GM18868 (cell line): Measurements from ENCODE around the gene USP33.
A peak's percentile ranks its signal among the peaks of the same experiment; 100 is the strongest.
"Not testable (repeated sequence)": the region's sequence is repeated elsewhere in the genome, so short reads cannot be mapped to it uniquely, and the experiment has no call there.

Source experiments
- ATAC-seq: cut with Tn5 transposase; IDR thresholded peaks from one replicate; pipeline ENCODE4 v1.9.1; 2021; ENCODE audit warnings: mild to moderate bottlenecking, moderate library complexity; ENCODE audit not compliant: unreplicated experiment

USP33 gene

GRCh38 chr1:77673716-77674355 lies 85.8 kb downstream of the USP33 start:
- no peak for ATAC-seq

DNA sequence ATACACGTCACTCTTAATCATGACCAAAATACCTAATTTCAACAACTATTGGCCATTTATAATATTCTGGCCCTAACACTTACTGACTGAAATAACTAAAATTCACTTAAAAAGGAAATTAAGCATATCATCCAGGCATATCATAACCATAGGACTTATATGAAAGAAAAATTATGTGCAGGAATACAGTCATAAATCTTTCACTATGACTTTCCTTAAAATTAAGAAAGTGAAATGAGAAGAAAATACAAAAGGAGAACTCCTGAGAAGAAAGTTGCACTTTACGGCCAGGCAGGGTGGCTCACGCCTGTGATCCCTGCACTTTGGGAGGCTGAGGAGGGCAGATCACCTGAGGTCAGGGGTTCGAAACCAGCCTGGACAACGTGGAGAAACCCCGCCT lies 86.6 kb downstream of the USP33 start:
- no peak for ATAC-seq

GRCh38 chr1:77672374-77672773 lies 87.3 kb downstream of the USP33 start:
- ATAC-seq = peak; percentile 48

DNA sequence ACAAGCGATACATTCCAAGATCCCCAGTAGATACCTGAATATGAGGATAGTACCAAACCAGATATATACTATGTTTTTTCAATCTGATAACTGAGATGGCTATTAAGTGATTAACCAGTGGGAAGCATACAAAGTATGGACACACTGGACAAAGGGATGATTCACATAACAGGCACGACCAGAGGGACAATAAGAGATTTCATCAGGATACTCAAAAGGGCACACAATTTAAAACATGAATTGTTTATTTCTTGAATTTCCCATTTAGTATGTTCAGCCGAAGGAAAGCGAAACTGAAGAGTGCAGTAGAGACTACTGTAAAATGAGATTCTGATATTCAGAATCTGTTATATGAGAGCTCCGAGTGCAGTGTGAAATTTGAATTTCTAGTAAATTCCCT lies 87.8 kb downstream of the USP33 start:
- peak; percentile 4 for ATAC-seq

DNA sequence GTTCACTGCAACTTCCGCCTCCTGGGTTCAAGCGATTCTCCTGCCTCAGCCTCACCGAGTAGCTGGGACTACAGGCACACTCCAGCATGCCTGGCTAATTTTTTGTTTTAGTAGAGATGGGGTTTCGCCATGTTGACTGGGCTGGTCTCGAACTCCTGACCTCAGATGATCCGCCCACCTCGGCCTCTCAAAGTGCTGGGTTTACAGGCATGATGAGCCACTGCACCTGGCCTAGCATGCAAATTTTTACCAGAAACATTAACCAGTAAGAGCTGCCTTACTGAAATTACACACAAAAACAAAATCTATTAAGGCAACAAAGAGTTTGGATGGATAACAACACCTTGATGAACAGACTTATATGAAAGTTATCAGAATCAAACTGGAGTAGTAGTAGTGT lies 89.3 kb downstream of the USP33 start:
- ATAC-seq = no peak

DNA sequence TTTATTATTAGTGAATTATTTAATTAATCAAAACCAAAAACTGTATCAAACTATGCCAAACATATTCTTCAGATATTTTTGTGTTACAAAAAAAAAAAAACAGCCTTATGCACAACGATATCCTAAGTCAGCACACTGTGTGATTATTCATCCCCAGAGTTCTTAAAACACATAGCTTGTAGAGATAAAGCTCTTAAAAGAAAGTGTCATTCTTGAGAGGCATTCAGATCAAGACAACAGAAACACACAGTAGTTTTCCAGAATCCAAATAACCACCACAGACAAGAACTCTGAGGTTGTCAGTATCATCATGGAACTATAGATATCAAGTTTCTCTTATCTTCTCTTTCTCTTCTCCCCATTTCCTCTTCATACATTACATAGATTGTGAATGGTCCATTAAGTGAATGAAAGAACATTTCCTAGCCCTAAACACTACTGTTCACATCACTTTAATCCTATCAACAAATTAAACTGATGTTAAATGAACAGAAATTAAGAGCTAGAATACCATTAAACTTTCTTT lies 90.7 kb downstream of the USP33 start:
- ATAC-seq = no peak

- ATAC-seq = no peak
Observed at GRCh38 chr1:77664939-77665516, 94.6 kb downstream of the USP33 start.

- no peak for ATAC-seq
Observed at GRCh38 chr1:77661696-77662095, 98.0 kb downstream of the USP33 start.

DNA sequence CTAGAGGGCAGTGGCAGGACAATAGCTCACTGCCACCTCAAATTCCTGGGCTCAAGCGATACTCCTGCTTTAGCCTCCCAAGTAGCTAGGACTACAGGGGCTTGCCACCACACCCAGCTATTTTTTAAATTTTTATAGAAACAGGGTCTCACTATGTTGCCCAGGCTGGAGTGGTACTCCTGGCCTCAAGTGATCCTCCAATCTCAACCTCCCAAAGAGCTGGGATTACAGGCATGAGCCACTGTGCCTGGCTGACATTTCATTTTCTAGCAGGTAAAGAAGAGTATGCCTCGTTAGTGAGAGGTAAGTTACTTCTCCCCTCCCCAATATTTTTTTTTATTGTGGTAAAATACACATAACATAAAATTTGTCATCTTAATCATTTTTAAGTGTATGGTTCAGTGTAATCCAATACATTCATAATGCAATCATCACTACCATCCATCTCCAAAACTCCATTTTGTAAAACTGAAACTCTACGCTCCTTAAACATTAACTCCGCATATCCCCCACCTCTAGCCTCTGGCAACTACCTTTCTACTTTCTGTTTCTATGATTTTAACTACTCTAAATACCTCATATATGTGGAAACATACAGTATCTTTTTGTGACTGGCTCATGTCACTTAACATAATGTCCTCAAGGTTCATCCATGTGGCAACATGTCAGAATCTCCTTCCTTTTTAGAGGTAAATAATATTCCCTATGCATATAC lies 99.6 kb downstream of the USP33 start:
- ATAC-seq = no peak

DNA sequence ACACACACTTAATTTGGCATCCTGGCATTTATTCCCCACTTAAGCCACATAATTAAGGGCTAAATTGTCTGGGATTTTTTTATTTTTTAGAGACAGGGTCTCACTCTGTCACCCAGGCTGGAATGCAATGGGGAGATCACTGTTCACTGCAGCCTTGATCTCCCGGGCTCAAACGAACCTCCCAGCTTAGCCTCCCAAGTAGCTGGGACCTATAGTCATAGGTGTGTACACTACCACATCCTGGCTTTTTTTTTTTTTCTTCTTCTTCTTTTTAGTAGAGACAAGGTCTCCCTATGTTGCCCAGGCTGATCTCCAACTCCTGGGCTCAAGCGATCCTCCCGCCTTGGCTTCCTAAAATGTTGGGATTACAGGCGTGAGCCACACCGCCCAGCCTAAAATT lies 101.4 kb downstream of the USP33 start:
- no peak for ATAC-seq

GRCh38 chr1:77655431-77655974 lies 104.1 kb downstream of the USP33 start:
- ATAC-seq = peak; percentile 64

DNA sequence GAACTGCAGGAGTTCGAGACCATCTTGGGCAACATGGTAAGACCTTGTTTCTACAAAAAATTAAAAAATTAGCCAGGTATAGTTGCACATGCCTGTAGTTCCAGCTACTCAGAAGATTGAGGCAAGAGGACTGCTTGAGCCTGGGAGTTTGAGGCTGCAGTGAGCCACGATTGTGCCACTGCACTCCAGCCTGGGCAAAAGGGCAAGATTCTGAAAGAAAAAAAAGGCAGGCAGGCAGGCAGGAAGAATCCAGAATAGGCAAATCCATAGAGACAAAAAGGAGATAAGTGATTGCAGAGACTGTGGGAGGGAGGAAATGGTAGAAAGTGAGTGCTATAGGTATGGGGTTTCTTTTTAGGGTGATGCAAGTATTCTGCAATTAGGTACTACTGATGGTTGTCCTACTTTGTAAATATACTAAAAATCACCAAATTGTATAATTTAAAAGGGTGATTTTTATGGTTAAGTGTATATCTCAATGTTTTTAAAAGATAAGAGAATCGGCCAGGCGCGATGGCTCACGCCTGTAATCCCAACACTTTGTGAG lies 106.6 kb downstream of the USP33 start:
- ATAC-seq = no peak

GRCh38 chr1:77652268-77652667 lies 107.4 kb downstream of the USP33 start:
- ATAC-seq = no peak

- no peak for ATAC-seq
Observed at GRCh38 chr1:77649127-77649526, 110.5 kb downstream of the USP33 start.

DNA sequence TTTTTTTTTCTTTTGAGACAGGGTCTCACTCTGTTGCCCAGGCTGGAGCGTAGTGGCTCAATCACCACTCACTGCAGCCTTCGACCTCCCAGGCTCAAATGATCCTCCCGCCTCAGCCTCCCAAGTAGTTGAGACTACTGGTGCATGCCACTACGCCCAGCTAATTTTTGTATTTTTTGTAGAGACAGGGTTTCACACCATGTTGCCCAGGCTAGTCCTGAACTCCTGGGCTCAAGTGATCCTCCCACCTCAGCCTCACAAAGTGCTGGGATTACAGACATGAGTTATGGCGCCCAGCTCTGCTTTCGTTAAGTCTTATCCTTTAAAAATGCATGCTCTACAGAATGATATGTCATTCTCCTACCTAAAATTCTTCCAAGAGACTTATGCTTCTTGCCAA lies 113.4 kb downstream of the USP33 start:
- ATAC-seq = not testable (repeated sequence)
